ENCODE results near the gene FZR1. TPM values are rescaled to one million over a fixed set of nuclear protein-coding genes. Genes with fewer than 3 reads are reported as not detected.

Gene FZR1
- total RNA-seq, 2 donors from 2014 or later: 32.2 to 64.9 TPM

- Histone ChIP-seq H3K27ac (no peak overlapping the region), H3K27me3 (replicated peaks; ENCODE audit: insufficient read depth) (no peaks in the 10 kb centered on the region), H3K4me3 (no peak overlapping the region), H3K9me3 (no peaks in the 10 kb centered on the region), H3K4me1 (replicated peaks) (no peaks in the 10 kb centered on the region), H3K36me3 (no peaks in the 10 kb centered on the region)
- TF ChIP-seq CTCF (IDR thresholded peaks at IDR 0.05) (no peak), POLR2AphosphoS5 (IDR thresholded peaks at IDR 0.05) (no peak), POLR2A (IDR thresholded peaks at IDR 0.05) (no peak)
- DNase-seq (ENCODE audit: low spot score): no peak
- 74% methylated on average over 2 of the region's 2 CpGs for WGBS
- intact Hi-C loops (cut with DNase I): no loop called here
Measured at GRCh38 chr19:3474614-3475013, 31.5 kb upstream of the FZR1 start.

- no peak for TF ChIP-seq CTCF (IDR thresholded peaks at IDR 0.05)
- Histone ChIP-seq H3K4me1 (replicated peaks) (no peaks in the 10 kb centered on the region), H3K4me3 (no peak overlapping the region), H3K9me3 (no peaks in the 10 kb centered on the region), H3K36me3 (no peaks in the 10 kb centered on the region), H3K27me3 (replicated peaks; ENCODE audit: insufficient read depth) (no peaks in the 10 kb centered on the region), H3K27ac (no peak overlapping the region)
- intact Hi-C loops (cut with DNase I): no loop called here
- no peak for DNase-seq (ENCODE audit: low spot score)
- WGBS: 94% methylated on average over 4 of the region's 4 CpGs
Measured at GRCh38 chr19:3475449-3475848, 30.7 kb upstream of the FZR1 start.

GRCh38 chr19:3476830-3477229 lies 29.3 kb upstream of the FZR1 start:
- Histone ChIP-seq H3K9me3 (no peaks in the 10 kb centered on the region), H3K27me3 (replicated peaks; ENCODE audit: insufficient read depth) (no peaks in the 10 kb centered on the region), H3K4me3 (no peak overlapping the region), H3K4me1 (replicated peaks) (no peaks in the 10 kb centered on the region), H3K27ac (no peak overlapping the region), H3K36me3 (no peaks in the 10 kb centered on the region)
- intact Hi-C loops (cut with DNase I): no loop called here
- no peak for DNase-seq (ENCODE audit: low spot score)
- 87% methylated on average over 2 of the region's 2 CpGs for WGBS
- TF ChIP-seq POLR2AphosphoS5 (IDR thresholded peaks at IDR 0.05) (no peak), CTCF (IDR thresholded peaks at IDR 0.05) (no peak), POLR2A (IDR thresholded peaks at IDR 0.05) (no peak)

GRCh38 chr19:3477506-3477905 lies 28.6 kb upstream of the FZR1 start:
- TF ChIP-seq CTCF (IDR thresholded peaks at IDR 0.05) (no peak), POLR2AphosphoS5 (IDR thresholded peaks at IDR 0.05) (no peak), POLR2A (IDR thresholded peaks at IDR 0.05) (no peak)
- DNase-seq (ENCODE audit: low spot score): no peak
- Histone ChIP-seq H3K9me3 (no peaks in the 10 kb centered on the region), H3K27ac (no peak overlapping the region), H3K4me3 (no peak overlapping the region), H3K27me3 (replicated peaks; ENCODE audit: insufficient read depth) (no peaks in the 10 kb centered on the region), H3K4me1 (replicated peaks) (no peaks in the 10 kb centered on the region), H3K36me3 (no peaks in the 10 kb centered on the region)
- intact Hi-C loops (cut with DNase I): no loop called here

- Histone ChIP-seq H3K27me3 (replicated peaks; ENCODE audit: insufficient read depth) (no peaks in the 10 kb centered on the region), H3K27ac (no peak overlapping the region), H3K4me3 (no peak overlapping the region), H3K9me3 (no peaks in the 10 kb centered on the region), H3K36me3 (no peaks in the 10 kb centered on the region), H3K4me1 (replicated peaks) (no peaks in the 10 kb centered on the region)
- TF ChIP-seq CTCF (IDR thresholded peaks at IDR 0.05) (no peak), POLR2AphosphoS5 (IDR thresholded peaks at IDR 0.05) (no peak), POLR2A (IDR thresholded peaks at IDR 0.05) (no peak)
- no peak for DNase-seq (ENCODE audit: low spot score)
- 87% methylated on average over 2 of the region's 2 CpGs for WGBS
- intact Hi-C loops (cut with DNase I): no loop called here
Measured at GRCh38 chr19:3477951-3478350, 28.2 kb upstream of the FZR1 start.

Measured in prostate gland (tissue), 2 donors.